Smooth muscle cell (in vitro differentiated cells): ENCODE results near the gene PALM3. TPM values are rescaled to one million over a fixed set of nuclear protein-coding genes. Genes with fewer than 3 reads are reported as not detected.

Experiments used
- DNase-seq: peaks from one replicate; lab custom pipeline; 2025; ENCODE audit not compliant: unreplicated experiment; lab: John Stamatoyannopoulos, UW
- H2AFZ ChIP-seq: fragments of 200-600 bp; sonication (generic); 2 replicates; pipeline ENCODE4 v1.6.0; 2016; ENCODE audit warnings: antibody characterized with exemption, low read depth, mild to moderate bottlenecking
- H3F3A ChIP-seq: fragments of 200-600 bp; sonication (generic); 2 replicates; pipeline ENCODE4 v1.6.0; 2017; ENCODE audit warnings: antibody characterized with exemption, low read depth
- H3K27ac ChIP-seq: fragments of 200-600 bp; sonication (generic); 2 replicates; pipeline ENCODE4 v1.5.1; 2016; ENCODE audit warnings: low read depth, mild to moderate bottlenecking
- H3K27me3 ChIP-seq: fragments of 200-600 bp; sonication (generic); 2 replicates; pipeline ENCODE4 v1.6.1; 2016; ENCODE audit warnings: low read depth, mild to moderate bottlenecking
- H3K36me3 ChIP-seq: fragments of 200-600 bp; sonication (generic); 2 replicates; pipeline ENCODE4 v1.5.1; 2016; ENCODE audit warnings: low read depth
- H3K4me1 ChIP-seq: fragments of 200-600 bp; sonication (generic); 2 replicates; pipeline ENCODE4 v1.5.1; 2016; ENCODE audit warnings: low read depth
- H3K4me2 ChIP-seq: fragments of 200-600 bp; sonication (generic); 2 replicates; pipeline ENCODE4 v1.6.0; 2016; ENCODE audit warnings: mild to moderate bottlenecking
- H3K4me3 ChIP-seq: fragments of 200-600 bp; sonication (generic); 2 replicates; pipeline ENCODE4 v1.5.1; 2016; ENCODE audit warnings: mild to moderate bottlenecking
- H3K79me2 ChIP-seq: fragments of 200-600 bp; sonication (generic); 2 replicates; pipeline ENCODE4 v1.6.0; 2016; ENCODE audit warnings: low read depth, mild to moderate bottlenecking
- H3K9ac ChIP-seq: fragments of 200-600 bp; sonication (generic); 2 replicates; pipeline ENCODE4 v1.6.0; 2016; ENCODE audit warnings: low read depth
- H3K9me3 ChIP-seq: fragments of 200-600 bp; sonication (generic); replicated peaks from 2 replicates; pipeline ENCODE4 v1.5.1; 2016; ENCODE audit warnings: low read depth
- H4K20me1 ChIP-seq: fragments of 200-600 bp; sonication (generic); 2 replicates; pipeline ENCODE4 v1.6.0; 2016; ENCODE audit warnings: low read depth
- WGBS: methylation state at CpG from one replicate; pipeline ENCODE4 v1.1.7; 2016; ENCODE audit warnings: low lambda C conversion rate; 5-methylcytosine and 5-hydroxymethylcytosine counted together
- polyA plus RNA-seq: library from polyadenylated mRNA; unstranded; fragments of >200 nt; fragmentation: Nextera tagmentation; extraction: Ambion mirVana; gene quantifications from 2 replicates; pipeline ENCODE4 v1.2.1, GENCODE V29; 2016
- total RNA-seq: library from RNA; depleted of rRNA; stranded (reverse); fragments of >200 nt; gene quantifications from 2 replicates; pipeline ENCODE4 v1.2.3, GENCODE V29; 2014
- TF ChIP-seq, protein P1 (sequence below): fragments of 200-600 bp; sonication (generic); IDR thresholded peaks from 2 replicates; pipeline ENCODE4 v1.5.1; 2017; ENCODE audit warnings: borderline replicate concordance, mild to moderate bottlenecking, antibody characterized with exemption; ENCODE audit not compliant: insufficient read depth, poor library complexity, severe bottlenecking

PALM3 gene
- total and polyA plus RNA-seq, 2 experiments from 2014 or later: 0.55 TPM; not detected in 1

GRCh38 chr19:14090509-14091080 is 28.7 kb upstream of the PALM3 start, which contains the start of gene SAMD1:
Gene SAMD1, minus strand, starts transcription at chr19:14090751.
- peak within 1 kb of the TSS; percentile 91 for H2AFZ ChIP-seq
- H3K36me3 ChIP-seq: no peaks in the 10 kb centered on the region
- peak within 1 kb of the TSS; percentile 74 for H3K27ac ChIP-seq
- peak within 1 kb of the TSS; percentile 97 for H3K4me3 ChIP-seq
- peaks cover 12% of the 10 kb centered on the region for H4K20me1 ChIP-seq
- no peaks in the 10 kb centered on the region for H3K27me3 ChIP-seq
- H3K9ac ChIP-seq: peak within 1 kb of the TSS; percentile 64
- peak; percentile 82 for DNase-seq
- no CpG with 5 or more reads among the region's 65 CpGs for WGBS
- H3K4me1 ChIP-seq: no peaks in the 10 kb centered on the region
- peak within 1 kb of the TSS; percentile 100 for H3K4me2 ChIP-seq
- no peaks in the 10 kb centered on the region for H3K9me3 ChIP-seq
- no peaks in the 10 kb centered on the region for H3F3A ChIP-seq
- TF ChIP-seq, protein P1, sequence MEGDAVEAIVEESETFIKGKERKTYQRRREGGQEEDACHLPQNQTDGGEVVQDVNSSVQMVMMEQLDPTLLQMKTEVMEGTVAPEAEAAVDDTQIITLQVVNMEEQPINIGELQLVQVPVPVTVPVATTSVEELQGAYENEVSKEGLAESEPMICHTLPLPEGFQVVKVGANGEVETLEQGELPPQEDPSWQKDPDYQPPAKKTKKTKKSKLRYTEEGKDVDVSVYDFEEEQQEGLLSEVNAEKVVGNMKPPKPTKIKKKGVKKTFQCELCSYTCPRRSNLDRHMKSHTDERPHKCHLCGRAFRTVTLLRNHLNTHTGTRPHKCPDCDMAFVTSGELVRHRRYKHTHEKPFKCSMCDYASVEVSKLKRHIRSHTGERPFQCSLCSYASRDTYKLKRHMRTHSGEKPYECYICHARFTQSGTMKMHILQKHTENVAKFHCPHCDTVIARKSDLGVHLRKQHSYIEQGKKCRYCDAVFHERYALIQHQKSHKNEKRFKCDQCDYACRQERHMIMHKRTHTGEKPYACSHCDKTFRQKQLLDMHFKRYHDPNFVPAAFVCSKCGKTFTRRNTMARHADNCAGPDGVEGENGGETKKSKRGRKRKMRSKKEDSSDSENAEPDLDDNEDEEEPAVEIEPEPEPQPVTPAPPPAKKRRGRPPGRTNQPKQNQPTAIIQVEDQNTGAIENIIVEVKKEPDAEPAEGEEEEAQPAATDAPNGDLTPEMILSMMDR: no peak
- no peaks in the 10 kb centered on the region for H3K79me2 ChIP-seq

DNA sequence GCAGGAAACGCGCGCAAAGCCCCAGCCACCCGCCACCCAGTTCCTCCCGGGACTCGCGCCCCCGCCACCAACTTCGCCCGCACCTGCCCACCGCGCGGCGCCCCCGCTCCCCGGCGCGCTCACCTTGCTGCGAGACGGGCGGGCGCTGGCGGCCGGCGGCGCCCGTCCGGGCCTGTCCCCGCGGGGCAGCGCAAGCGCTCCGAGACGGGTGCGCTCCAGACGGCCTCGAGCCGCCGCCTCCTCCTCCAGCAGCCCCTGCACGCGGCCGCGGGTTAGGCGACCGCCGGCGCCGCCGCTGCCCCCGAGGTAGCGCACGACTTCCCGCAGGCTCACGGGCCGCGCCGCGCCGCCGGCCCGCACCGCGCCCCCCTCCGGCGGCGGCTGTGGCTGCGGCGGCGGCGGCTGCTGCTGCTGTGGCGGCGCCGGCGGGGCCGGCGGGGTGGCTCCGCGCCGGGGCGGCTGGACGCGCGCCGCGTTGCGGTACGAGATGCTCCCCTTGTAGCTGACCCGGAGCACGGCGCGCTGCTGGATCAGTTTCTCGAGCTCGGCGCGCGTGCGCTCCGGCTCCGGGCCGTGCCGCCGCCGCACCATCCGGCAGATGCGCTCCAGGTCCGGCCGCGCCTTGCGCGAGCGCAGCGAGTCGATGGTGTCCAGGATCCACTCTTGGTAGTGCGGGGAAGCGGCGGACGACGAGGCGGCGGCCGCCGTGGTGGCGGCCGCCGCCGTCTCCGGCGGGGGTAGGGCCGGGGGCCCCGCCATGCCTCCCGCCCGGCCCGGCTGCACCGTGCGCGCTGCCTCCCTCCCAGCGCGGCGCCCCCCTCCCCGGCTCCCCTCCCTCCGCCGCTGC is 28.0 kb upstream of the PALM3 start:
- Histone ChIP-seq H4K20me1 (peaks cover 12% of the 10 kb centered on the region), H3K9ac (no peak overlapping the region), H3K4me2 (peak overlapping the region; percentile 100), H3K4me3 (peak overlapping the region; percentile 97), H2AFZ (no peak overlapping the region), H3K27ac (no peak overlapping the region), H3K36me3 (no peaks in the 10 kb centered on the region), H3K79me2 (no peaks in the 10 kb centered on the region), H3K27me3 (no peaks in the 10 kb centered on the region), H3K4me1 (no peaks in the 10 kb centered on the region), H3K9me3 (no peaks in the 10 kb centered on the region), H3F3A (no peaks in the 10 kb centered on the region)
- 1% methylated on average over 28 of the region's 142 CpGs for WGBS
- TF ChIP-seq, protein P1: no peak
- DNase-seq: no peak

- H3K79me2 ChIP-seq: no peaks in the 10 kb centered on the region
- H3K4me3 ChIP-seq: peak overlapping the region; percentile 57
- H3K36me3 ChIP-seq: no peaks in the 10 kb centered on the region
- H3K27ac ChIP-seq: no peak overlapping the region
- TF ChIP-seq, protein P1: no peak
- H2AFZ ChIP-seq: no peak overlapping the region
- H3K4me2 ChIP-seq: peak overlapping the region; percentile 76
- H4K20me1 ChIP-seq: peaks cover 12% of the 10 kb centered on the region
- WGBS: 14% methylated on average over 16 of the region's 16 CpGs
- no peak overlapping the region for H3K9ac ChIP-seq
- no peaks in the 10 kb centered on the region for H3F3A ChIP-seq
- no peaks in the 10 kb centered on the region for H3K27me3 ChIP-seq
- H3K9me3 ChIP-seq: no peaks in the 10 kb centered on the region
- no peak for DNase-seq
- H3K4me1 ChIP-seq: no peaks in the 10 kb centered on the region
Observed at GRCh38 chr19:14089412-14089661, 27.5 kb upstream of the PALM3 start.
